Activated CD4-positive, alpha-beta T cell treated with anti-CD3 and anti-CD28 coated beads, Interleukin-2, amount 10 ng/mL, durations not matched to agents 24 days and 14 days (primary cell): Measurements from ENCODE around the gene PHEX. TPM values are rescaled to one million over a fixed set of nuclear protein-coding genes. Genes with fewer than 3 reads are reported as not detected.

ENCODE experiments used
- DNase-seq: peaks from one replicate; pipeline ENCODE4 v3.0.0; 2022
- H3K27ac Mint-ChIP-seq: one replicate; pipeline ENCODE4 v1.8.0; 2022; ENCODE audit warnings: mild to moderate bottlenecking, mixed read lengths
- H3K27me3 Mint-ChIP-seq: one replicate; pipeline ENCODE4 v1.8.0; 2022; ENCODE audit warnings: mixed read lengths
- H3K36me3 Mint-ChIP-seq: one replicate; pipeline ENCODE4 v1.8.0; 2022; ENCODE audit warnings: low read depth, mild to moderate bottlenecking, mixed read lengths
- H3K4me1 Mint-ChIP-seq: one replicate; pipeline ENCODE4 v1.8.0; 2021; ENCODE audit warnings: mixed read lengths
- H3K4me3 Mint-ChIP-seq: one replicate; pipeline ENCODE4 v1.8.0; 2022; ENCODE audit warnings: mild to moderate bottlenecking, moderate library complexity, mixed read lengths
- H3K9me3 Mint-ChIP-seq: one replicate; pipeline ENCODE4 v1.8.0; 2021; ENCODE audit warnings: mixed read lengths
- intact Hi-C: fragments of 100-400 bp; cut with micrococcal nuclease; formaldehyde crosslinking; loops from one replicate; pipeline ENCODE4 v1.15.1; 2023
- total RNA-seq: library from RNA; stranded (reverse); gene quantifications from 2 replicates; pipeline ENCODE4 v1.2.3, GENCODE V29; 2022

PHEX gene
- 13.2 and 13.4 TPM in 2 replicates for total RNA-seq

GRCh38 chrX:22032084-22032483 lies at the start of gene PHEX:
TSS of gene PHEX (plus strand) at chrX:22032325. CDS start at chrX:22033006, 681 bp downstream.
- Mint-ChIP-seq H3K27me3 (no peaks in the 10 kb centered on the region), H3K4me3 (no peak within 1 kb of the TSS), H3K36me3 (peaks cover 2% of the 10 kb centered on the region), H3K27ac (peak within 1 kb of the TSS; percentile 71), H3K4me1 (peaks cover 19% of the 10 kb centered on the region), H3K9me3 (no peaks in the 10 kb centered on the region)
- intact Hi-C loops: no loop called here
- DNase-seq: no peak

- Mint-ChIP-seq H3K27ac (peak overlapping the region; percentile 61), H3K4me1 (peaks cover 14% of the 10 kb centered on the region), H3K36me3 (peaks cover 29% of the 10 kb centered on the region)
These were observed 46.8 kb upstream of the PHEX start for GRCh38 chrX:21985332-21985777.

DNA sequence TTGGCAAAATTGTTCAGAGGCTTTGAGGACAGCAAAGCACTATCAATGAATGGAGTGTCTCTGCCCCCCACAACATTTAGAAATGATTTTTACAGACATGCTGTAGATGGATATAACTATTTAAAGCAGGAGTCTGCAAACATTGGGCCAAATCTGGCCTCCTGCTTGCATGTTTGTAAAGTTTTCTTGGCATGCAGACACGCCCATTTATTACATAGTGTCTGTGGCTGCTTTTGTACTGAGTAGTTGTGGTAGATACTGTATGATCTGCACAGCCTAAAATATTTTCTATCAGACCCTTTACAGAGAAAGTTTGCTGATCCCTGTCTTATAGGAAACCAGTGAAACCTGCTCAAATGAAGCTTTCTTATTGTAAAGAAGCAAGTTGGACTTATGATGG lies 45.5 kb upstream of the PHEX start:
- Mint-ChIP-seq H3K27me3 (no peaks in the 10 kb centered on the region), H3K27ac (peak overlapping the region; percentile 29), H3K36me3 (peaks cover 36% of the 10 kb centered on the region), H3K4me3 (no peak overlapping the region), H3K9me3 (no peaks in the 10 kb centered on the region), H3K4me1 (peaks cover 19% of the 10 kb centered on the region)
- no peak for DNase-seq
- intact Hi-C loops: loop anchor here (5.0 kb wide), 1 partner anchor 1331 kb away; no protein-coding TSS in a partner anchor

More at GRCh38 chrX:21985332-21985777, 46.8 kb upstream of the PHEX start:
- Mint-ChIP-seq H3K27me3 (no peaks in the 10 kb centered on the region), H3K9me3 (no peaks in the 10 kb centered on the region), H3K4me3 (no peak overlapping the region)
- DNase-seq: peak; percentile 89
- intact Hi-C loops: loop anchor here (1.0 to 5.0 kb wide), 4 partner anchors 151 to 1332 kb away; no protein-coding TSS in a partner anchor

GRCh38 chrX:21989384-21989783 lies 42.7 kb upstream of the PHEX start:
- Mint-ChIP-seq H3K27ac (peak overlapping the region; percentile 87), H3K9me3 (no peaks in the 10 kb centered on the region), H3K36me3 (peaks cover 47% of the 10 kb centered on the region)

DNA sequence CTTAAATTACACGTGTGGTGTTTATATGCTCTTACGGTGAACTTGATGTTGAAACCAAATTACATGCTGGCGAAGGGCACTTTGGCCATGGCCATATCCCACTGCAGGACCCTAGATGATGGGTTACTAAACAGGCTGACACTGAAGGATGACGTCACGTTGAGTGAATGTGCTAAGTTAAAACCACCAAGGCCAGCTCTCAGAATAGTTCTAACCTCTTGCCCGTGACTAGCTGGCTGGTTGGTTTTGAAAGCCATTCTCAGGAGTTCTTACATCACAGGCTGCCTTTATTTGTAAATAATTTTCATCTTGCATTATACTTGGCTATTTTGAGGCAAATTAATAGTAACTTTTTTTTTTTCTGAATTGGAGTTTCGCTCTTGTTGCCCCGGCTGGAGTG lies 41.3 kb upstream of the PHEX start:
- H3K4me1 Mint-ChIP-seq: peaks cover 21% of the 10 kb centered on the region
- no peak overlapping the region for H3K4me3 Mint-ChIP-seq
- H3K27me3 Mint-ChIP-seq: no peaks in the 10 kb centered on the region
- H3K36me3 Mint-ChIP-seq: peaks cover 51% of the 10 kb centered on the region
- intact Hi-C loops: no loop called here
- H3K9me3 Mint-ChIP-seq: no peaks in the 10 kb centered on the region
- peak overlapping the region; percentile 73 for H3K27ac Mint-ChIP-seq
- no peak for DNase-seq

More at GRCh38 chrX:21989384-21989783, 42.7 kb upstream of the PHEX start:
- no peaks in the 10 kb centered on the region for H3K27me3 Mint-ChIP-seq
- intact Hi-C loops: loop anchor here (1.0 to 5.0 kb wide), 4 partner anchors 38 to 1328 kb away; no protein-coding TSS in a partner anchor
- no peak overlapping the region for H3K4me3 Mint-ChIP-seq
- peaks cover 22% of the 10 kb centered on the region for H3K4me1 Mint-ChIP-seq
- peak; percentile 54 for DNase-seq

GRCh38 chrX:21991504-21991903 lies 40.6 kb upstream of the PHEX start:
- no peak for DNase-seq
- Mint-ChIP-seq H3K4me3 (no peak overlapping the region), H3K9me3 (no peaks in the 10 kb centered on the region), H3K4me1 (peaks cover 25% of the 10 kb centered on the region), H3K27ac (peak overlapping the region; percentile 83), H3K27me3 (no peaks in the 10 kb centered on the region), H3K36me3 (peaks cover 55% of the 10 kb centered on the region)
- intact Hi-C loops: no loop called here

- DNase-seq: no peak
- intact Hi-C loops: no loop called here
- peaks cover 60% of the 10 kb centered on the region for H3K36me3 Mint-ChIP-seq
- no peaks in the 10 kb centered on the region for H3K27me3 Mint-ChIP-seq
- no peak overlapping the region for H3K4me3 Mint-ChIP-seq
- no peaks in the 10 kb centered on the region for H3K9me3 Mint-ChIP-seq
- H3K4me1 Mint-ChIP-seq: peaks cover 32% of the 10 kb centered on the region
- H3K27ac Mint-ChIP-seq: no peak overlapping the region
These were observed 38.9 kb upstream of the PHEX start for GRCh38 chrX:21993265-21993664.

DNA sequence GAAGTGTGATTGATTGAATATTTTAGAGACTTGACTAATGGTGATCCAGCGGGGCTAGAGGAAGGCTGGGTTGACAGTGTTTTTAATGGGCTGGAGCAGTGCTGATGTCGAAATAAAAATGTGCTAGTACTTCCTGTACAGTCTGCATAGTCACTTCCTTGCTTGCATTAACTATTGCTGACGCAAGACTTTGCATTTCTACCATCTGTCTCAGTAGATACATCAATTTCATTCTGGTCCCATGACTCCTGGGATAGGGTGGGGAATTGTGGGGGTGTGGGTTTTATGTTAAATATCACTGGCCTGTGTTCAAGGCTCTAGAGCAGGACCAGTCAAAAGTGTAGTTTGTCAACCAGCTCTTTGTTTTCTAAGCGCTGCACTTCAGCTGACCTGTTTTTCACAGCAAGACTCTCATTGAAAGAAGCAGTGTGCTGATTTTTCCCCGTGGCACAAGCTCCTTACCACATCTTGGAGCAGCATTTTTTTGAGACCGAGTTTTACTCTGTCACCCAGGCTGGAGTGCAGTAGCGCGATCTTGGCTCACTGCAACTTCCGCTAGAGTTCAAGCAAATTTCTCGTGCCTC lies 35.2 kb upstream of the PHEX start:
- no peak for DNase-seq
- Mint-ChIP-seq H3K9me3 (no peaks in the 10 kb centered on the region), H3K4me3 (no peak overlapping the region), H3K27me3 (no peaks in the 10 kb centered on the region), H3K36me3 (peaks cover 47% of the 10 kb centered on the region), H3K27ac (peak overlapping the region; percentile 75), H3K4me1 (peaks cover 13% of the 10 kb centered on the region)
- intact Hi-C loops: no loop called here

GRCh38 chrX:21998037-21998436 lies 34.1 kb upstream of the PHEX start:
- Mint-ChIP-seq H3K9me3 (no peaks in the 10 kb centered on the region), H3K27ac (peak overlapping the region; percentile 45)

GRCh38 chrX:22004866-22005265 lies 27.3 kb upstream of the PHEX start:
- no peak for DNase-seq
- Mint-ChIP-seq H3K27ac (no peak overlapping the region), H3K36me3 (peaks cover 43% of the 10 kb centered on the region), H3K4me3 (no peak overlapping the region), H3K9me3 (no peaks in the 10 kb centered on the region), H3K27me3 (no peaks in the 10 kb centered on the region), H3K4me1 (peaks cover 1% of the 10 kb centered on the region)
- intact Hi-C loops: no loop called here

More at GRCh38 chrX:21998037-21998436, 34.1 kb upstream of the PHEX start:
- no peaks in the 10 kb centered on the region for H3K27me3 Mint-ChIP-seq
- intact Hi-C loops: no loop called here
- peaks cover 13% of the 10 kb centered on the region for H3K4me1 Mint-ChIP-seq
- no peak for DNase-seq
- peaks cover 50% of the 10 kb centered on the region for H3K36me3 Mint-ChIP-seq
- no peak overlapping the region for H3K4me3 Mint-ChIP-seq

DNA sequence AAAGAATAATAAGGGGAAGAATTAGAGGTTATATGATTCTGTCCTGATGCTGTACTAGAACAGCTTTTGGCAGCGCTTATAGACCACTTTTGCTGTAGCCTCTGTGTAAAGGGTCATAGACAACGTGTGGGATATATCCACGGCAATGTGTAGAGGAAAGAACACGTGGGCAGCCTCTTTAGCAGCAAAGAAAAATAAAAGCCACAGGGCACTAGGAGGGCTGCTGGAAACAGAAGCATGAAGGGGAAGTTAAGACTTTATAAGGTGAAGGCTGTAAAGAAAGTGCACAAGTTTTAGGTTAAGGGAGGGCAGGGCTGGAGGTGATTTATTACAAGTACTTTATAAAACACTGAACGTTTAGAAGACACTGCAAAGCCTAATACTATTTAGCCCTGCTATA lies 20.1 kb upstream of the PHEX start:
- Mint-ChIP-seq H3K4me3 (no peak overlapping the region), H3K9me3 (no peaks in the 10 kb centered on the region), H3K27me3 (no peaks in the 10 kb centered on the region), H3K4me1 (peaks cover 4% of the 10 kb centered on the region), H3K27ac (peak overlapping the region; percentile 20), H3K36me3 (peaks cover 7% of the 10 kb centered on the region)
- no peak for DNase-seq
- intact Hi-C loops: no loop called here

DNA sequence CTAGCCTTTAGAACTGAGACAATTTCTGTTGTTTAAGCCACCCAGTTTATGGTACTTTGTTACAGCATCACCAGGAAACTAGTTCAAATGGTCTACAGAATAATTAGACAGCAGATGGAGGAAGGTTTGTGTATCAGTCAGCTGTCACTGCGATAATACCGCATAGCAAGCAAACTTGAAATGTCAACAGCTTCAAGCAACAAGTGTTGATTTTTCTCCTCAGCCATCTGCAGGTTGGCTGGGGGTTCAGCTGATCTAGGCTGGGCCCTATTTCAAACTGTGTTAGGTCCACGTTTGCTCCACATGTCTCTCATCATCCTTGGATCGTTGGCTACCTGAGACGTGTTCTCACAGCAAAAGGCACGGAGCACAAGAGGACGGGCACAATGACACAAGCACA lies 19.2 kb upstream of the PHEX start:
- Mint-ChIP-seq H3K9me3 (no peaks in the 10 kb centered on the region), H3K4me3 (no peak overlapping the region), H3K4me1 (peaks cover 4% of the 10 kb centered on the region), H3K27ac (no peak overlapping the region), H3K36me3 (peaks cover 5% of the 10 kb centered on the region), H3K27me3 (no peaks in the 10 kb centered on the region)
- intact Hi-C loops: no loop called here
- no peak for DNase-seq

DNA sequence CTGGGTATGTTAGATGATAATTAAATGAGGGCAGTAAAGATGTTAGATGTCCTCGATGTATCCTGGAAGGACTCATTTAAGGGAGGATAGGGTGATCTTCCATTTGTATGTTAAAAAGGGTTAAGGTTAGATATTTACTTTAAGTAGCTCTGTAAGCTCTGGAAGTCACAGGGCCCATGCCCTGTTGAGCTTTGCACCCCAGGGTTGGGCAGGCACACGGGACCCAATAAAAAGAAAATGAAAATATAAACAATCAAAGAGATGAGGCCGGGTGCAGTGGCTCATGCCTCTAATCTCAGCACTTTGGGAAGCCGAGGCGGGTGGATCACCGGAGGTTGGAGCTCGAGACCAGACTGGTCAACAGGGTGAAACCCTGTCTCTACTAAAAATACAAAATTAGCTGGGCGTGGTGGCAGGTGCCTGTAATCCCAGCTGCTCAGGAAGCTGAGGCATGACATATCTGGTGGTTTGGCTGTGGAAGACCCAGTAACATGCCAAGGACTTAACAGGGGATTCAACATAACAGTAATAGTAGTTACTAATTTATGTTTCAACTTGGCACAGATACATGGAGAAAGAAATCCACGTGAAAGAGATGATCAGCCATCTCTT lies 16.9 kb upstream of the PHEX start:
- intact Hi-C loops: no loop called here
- Mint-ChIP-seq H3K36me3 (no peaks in the 10 kb centered on the region), H3K27me3 (no peaks in the 10 kb centered on the region), H3K4me3 (no peak overlapping the region), H3K4me1 (peaks cover 3% of the 10 kb centered on the region), H3K9me3 (no peaks in the 10 kb centered on the region), H3K27ac (no peak overlapping the region)
- DNase-seq: no peak

GRCh38 chrX:22021751-22022324 lies 10.3 kb upstream of the PHEX start:
- Mint-ChIP-seq H3K4me1 (peaks cover 4% of the 10 kb centered on the region), H3K4me3 (no peak overlapping the region), H3K27me3 (no peaks in the 10 kb centered on the region)

More at GRCh38 chrX:22021751-22022324, 10.3 kb upstream of the PHEX start:
- DNase-seq: no peak
- Mint-ChIP-seq H3K36me3 (no peaks in the 10 kb centered on the region), H3K9me3 (no peaks in the 10 kb centered on the region), H3K27ac (no peak overlapping the region)
- intact Hi-C loops: no loop called here
